Measurements from ENCODE around the gene PIAS2.
"Not testable (repeated sequence)": the region's sequence is repeated elsewhere in the genome, so short reads cannot be mapped to it uniquely, and the experiment has no call there.

PIAS2 gene

DNA sequence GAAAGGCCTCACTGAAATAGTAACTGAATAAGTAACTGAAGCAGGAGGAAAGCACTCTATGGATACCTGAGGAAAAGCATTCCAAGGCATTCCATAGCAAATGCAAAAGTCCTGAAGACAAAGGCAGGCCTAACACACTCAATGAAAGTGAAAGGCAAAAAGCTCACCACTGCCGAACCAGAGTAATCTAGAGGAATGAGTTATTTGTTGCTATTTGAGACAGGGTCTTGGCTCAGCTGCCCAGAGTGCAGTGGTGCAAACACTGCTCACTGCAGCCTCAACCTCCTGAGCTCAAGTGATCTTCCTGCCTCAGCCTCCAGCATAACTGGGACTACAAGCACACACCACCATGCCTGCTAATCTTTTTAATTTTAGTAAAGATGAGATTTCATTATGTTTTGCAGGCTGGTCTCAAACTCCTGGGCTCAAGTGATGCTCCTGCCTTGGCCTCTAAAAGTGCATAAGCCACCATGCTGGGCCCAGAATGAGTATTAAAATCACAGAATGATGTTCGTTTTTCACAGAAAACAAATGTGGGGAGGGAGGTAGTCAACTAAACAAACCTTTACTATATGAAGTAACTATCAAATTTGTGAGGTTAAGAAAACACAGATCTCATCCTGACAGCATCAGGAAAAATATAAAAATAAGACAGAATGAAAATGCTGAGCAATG, 17.9 kb downstream of the PIAS2 start:
- no peak for DNase-seq (ENCODE audit: low spot score)

DNA sequence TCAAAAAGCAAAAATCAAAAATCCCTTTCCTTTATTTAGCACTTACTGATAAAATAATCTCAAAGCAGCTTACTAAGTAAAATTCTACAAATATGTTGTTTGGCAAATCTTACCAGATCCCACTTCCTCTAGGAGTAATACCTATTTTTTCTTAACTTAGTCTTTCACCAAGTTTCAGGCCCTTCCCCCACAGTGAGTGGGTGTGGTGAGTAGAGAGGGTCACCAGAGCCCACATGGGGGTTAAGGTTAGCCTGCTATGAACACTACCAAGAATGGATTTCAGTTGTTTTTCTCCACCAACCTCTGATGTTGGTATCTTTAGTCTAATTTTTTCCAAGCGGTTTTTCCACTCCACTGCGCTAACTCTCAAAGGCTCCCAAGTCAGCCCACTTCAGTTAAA, 23.2 kb downstream of the PIAS2 start:
- no peak for DNase-seq (ENCODE audit: low spot score)

DNA sequence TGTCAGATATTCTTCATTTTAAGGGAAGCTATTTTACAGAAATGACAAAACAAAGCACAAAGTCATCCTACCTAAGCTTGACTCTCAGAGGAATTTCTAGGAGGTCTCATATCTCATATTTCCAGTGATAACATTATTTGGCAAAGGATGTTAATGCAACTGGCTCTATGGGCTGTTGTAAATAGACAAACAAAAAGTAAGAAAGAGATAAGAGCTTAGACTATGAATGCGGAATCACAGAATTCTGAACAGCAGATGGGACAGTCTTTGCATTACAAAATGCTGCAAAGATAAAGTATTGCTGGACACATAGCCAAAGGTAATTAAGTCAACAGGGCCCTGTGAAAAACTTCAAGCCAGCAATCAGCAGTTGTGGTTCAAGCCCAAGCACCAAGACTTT, 23.9 kb downstream of the PIAS2 start:
- DNase-seq (ENCODE audit: low spot score) = no peak

DNA sequence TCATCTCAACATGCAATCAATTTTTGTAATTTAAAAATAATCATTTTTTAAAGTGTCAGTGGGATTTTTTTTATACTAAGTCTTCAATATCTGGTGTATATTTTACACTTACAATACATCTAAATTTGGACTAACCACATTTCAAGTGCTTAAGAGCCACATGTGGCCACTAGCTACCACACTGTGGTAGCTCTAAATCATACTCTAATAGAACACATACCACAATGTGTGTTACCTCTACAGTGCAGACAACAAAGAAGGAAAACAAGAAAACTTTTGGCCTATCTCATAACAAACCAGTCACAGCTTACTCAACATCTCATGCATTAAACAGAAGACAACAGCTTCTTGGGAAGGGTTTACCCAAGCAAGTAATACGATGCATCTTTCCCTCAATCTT, 24.5 kb downstream of the PIAS2 start:
- no peak for DNase-seq (ENCODE audit: low spot score)

DNA sequence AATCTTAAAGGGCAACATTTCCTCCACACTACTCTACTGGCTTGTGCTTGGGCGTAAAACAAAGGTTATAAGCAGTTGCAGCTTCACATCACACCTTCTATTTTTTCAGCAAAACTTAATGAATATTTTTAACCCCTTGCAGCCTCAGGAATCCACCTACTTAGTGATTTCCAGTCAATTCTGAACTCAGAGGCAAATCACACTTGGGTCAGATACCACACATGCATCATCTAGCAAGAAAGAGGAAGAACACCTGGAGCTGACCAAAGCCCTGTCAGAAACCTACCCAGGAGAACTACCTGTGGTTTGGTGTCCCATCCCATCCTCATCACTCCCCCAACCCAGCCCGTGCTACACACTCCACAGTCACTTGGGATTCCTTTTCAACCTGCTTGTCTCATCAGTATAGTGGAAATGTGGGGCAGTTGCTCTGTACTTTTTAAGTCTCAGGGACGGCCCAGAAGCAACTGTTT, 25.5 kb downstream of the PIAS2 start:
- no peak for DNase-seq (ENCODE audit: low spot score)

DNA sequence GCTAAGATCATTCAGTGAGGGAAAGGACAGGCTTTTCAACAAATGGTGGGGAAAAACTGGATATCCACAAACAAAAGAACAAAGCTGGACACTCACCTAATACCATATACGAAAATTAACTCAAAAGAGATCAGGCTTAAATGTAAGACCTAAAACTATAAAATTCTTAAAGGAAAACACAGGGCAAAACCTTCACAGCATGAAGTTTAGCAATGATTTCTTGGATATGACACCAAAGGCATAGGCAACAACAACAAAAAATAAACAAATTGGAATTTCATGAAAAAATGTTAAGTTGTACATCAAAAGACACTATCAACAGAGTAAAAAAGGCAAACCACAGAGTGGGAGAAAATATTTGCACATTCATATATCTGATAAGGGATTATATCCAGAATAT, 28.3 kb downstream of the PIAS2 start:
- DNase-seq (ENCODE audit: low spot score) = no peak

DNA sequence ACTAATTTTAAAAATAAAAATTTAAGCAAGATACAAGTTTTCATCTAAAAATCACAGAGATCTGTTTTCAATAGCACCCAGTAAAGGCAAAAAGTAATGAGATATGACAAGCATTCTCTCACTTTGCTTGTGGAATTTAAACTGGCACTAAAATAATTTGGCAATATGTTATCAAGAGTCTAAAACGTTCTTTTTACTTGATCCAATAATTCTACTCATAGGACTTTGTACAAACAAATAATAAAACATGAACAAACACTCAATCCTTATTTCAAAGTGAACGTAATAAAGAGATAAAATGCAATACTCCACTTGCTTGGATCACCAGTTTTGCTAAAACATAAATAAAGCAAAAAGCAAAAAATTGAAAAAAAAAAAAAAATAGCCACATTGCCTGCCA, 30.4 kb downstream of the PIAS2 start:
- no peak for DNase-seq (ENCODE audit: low spot score)

DNA sequence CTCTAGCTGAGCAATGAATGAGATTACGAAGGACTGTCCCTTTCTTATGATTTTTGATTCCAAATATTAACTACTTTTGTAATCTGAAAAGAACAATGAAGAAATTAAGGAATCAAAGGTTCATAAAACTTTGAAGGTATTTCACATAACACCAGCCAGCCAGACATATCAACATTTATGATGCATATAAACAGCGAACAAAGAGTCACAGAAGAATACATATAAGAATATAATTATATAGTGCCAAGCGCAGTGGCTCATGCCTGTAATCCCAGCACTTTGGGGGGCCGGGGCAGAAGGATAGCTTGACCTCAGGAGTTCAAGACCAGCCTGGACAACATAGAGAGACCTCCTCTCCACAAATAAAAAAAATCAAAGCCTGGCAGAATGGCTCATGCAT, 34.1 kb downstream of the PIAS2 start:
- no peak for DNase-seq (ENCODE audit: low spot score)

DNA sequence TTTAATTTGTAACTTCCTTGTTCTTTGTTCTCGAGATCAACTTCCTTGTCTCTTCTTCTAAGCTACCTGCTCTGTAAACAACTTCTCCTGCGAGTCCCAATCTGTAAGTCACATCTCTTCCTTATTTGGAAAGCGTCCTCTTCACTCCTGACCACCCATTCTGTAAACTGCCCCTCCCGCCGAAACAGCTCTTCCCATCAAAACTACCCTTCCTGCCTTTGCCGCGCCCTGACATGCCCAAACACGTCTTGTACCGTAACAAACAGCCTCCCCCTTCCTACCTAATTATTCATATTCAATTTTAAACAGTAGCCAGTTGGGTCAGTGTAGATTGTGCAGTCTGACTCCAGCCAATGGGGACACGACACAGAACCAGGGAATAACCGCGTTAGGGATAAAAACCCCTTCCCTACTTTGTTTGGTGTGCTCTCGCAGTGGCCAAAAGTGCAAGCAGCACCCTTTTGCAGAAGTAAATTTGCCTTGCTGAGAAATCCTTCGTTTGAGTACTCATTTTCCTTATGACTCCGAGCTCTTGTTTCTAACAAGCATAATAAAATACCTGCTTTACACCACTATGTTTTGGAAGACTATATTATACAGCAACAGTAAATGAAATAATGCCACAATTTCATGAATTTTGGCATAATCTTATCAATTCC, 39.8 kb downstream of the PIAS2 start:
- no peak for DNase-seq (ENCODE audit: low spot score)

DNA sequence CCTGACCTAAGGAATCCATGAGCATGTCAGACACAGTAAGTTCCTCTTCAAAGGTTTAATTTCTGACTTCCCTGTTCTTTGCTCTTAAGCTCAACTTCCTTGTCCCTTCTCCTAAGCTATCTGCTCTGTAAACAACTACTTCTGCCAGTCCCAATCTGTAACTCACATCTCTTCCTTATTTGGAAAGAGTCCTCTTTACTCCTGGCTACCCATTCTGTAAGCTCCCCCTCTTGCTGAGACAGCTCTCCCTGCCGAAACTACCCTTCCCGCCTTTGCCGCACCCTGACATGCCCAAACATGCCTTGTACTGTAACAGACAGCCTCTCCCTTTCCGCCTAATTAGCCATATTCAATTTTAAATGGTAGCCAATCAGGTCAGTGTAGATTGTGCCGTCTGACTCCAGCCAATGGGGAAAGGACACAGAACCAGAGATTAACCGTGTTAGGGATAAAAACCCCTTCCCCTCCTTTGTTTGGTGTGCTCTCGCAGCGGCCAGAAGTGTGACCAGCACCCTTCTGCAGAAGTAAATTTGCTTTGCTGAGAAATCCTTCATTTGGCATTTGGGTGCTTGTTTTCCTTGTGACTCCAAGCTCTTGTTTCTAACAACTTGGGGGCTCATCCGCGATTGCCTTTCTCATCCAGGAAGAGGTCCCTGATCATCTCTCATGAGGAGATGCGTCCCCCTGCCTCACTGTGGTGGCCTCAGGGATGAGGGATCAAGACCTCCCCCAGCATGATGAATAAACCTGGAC, 49.0 kb downstream of the PIAS2 start:
- DNase-seq (ENCODE audit: low spot score) = no peak

DNA sequence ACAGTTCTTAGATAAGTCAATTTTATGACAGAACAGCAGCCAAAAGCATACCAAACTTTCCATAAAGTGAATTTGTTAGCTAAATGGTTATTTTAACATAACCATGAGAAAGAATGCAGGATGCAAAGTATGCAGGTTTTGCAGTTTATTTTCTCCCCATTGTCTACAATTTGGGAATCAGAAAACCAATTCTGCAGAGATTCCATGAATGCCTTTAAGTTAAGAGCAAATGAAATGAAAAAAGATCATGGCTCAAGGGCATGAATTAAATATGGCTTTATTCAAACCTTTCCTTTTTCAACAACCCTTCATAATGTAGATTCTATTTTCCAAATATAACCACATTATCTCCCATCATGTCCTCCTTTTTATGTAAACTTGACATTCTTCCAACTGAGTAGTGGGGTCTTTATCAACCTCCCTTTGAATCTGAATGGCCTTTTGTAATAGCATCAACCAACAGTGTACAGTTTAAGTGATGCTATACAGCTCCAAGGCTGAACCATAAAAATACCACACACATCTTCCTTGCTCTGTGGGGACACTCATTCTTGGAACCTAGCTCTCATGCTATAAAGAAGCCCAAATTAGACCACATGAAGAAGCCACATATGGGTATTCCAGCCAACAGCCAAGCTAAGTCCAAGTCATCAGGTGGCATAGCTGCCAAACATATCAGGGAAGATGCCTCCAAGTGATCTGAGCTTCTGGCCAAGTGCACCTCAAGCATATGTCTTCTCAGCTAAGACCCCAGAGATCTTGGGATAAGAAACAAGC, 49.8 kb downstream of the PIAS2 start:
- no peak for DNase-seq (ENCODE audit: low spot score)

DNA sequence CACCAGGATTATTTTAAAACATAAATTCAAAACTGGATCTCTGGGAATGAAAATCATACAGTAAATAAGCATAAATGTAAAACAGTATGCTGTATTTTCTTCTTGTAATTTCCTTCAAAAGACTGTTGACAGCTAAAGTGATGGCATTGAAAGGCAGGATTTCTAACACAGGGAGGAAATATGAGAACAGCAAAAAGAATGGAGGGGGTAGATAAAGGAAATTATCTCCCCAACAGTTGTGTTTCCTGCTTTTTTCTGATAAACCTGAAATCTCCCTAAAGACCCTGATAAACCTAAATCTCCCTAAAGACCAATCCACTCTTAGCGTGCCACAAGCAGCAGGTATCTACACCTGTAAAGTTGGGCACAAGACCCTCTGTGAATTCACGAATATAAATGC, 50.8 kb downstream of the PIAS2 start:
- no peak for DNase-seq (ENCODE audit: low spot score)

DNA sequence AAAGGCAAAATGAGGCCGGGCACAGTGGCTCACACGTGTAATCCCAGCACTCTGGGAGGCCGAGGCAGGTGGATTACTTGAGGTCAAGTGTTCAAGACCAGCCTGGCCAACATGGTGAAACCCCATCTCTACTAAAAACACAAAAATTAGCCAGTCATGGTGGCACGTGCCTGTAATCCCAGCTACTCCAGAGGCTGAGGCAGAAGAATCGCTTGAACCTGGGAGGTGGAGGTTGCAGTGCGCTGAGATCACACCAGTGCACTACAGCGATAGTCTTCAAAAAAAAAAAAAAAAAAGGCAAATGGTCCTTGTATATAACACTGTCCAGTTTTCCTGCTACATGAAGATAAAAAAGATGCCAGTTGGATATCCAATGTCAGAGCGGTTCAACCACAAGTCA, 52.1 kb downstream of the PIAS2 start:
- not testable (repeated sequence) for DNase-seq (ENCODE audit: low spot score)

DNA sequence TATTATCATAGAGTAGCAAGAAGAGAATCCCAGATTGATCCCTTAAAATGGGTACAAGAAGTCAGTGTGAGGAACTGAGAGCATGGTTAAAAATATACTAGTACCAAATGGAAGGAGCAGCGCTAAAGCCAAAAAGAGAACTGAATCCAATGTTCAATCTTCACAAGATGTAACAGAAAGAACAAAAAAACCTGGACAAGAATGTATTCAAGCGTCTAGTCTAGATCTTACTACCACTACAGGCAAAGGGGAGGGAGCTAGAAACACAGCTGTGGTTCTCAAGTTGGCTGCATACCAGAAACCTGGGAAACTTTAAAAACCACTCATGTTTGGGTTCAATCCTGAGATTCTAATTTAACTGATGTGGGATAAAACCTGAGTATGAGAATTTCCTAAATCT, 57.5 kb downstream of the PIAS2 start:
- no peak for DNase-seq (ENCODE audit: low spot score)

DNA sequence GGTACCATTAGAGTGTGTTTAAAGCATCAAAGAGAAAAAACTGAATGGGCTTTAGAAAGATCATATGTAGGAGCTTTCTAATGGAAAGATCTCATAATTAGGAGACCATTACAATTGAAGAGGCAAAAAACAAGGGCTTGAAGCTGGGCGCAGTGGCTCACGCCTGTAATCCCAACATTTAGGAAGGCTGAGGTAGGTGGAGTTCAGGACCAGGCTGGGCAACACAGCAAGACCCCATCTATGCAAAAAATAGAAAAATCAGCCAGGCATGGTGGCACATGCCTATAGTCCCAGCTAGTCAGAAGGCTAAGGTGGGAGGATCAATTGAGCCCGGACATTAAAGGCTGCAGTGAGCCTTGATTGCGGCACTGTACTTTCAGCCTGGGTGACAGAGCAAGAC, 59.0 kb downstream of the PIAS2 start:
- no peak for DNase-seq (ENCODE audit: low spot score)

DNA sequence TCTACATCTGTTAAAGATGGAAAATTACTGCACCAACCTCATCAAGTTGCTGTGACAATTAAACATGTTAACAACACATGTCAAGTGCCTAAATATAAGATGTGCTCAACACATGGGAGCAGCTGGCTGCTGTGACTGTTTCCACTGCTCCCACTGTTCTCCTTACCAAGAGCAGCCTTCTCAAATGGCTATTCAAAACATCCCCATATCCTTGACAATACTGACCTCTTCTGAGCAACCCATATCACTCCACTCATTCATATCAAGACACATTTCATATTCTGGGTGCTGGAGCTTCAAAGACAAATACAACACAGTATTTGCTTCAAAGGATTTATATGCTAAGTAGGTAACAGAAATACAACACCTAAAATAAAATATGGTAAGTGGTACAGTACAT, 60.3 kb downstream of the PIAS2 start:
- DNase-seq (ENCODE audit: low spot score) = no peak

DNA sequence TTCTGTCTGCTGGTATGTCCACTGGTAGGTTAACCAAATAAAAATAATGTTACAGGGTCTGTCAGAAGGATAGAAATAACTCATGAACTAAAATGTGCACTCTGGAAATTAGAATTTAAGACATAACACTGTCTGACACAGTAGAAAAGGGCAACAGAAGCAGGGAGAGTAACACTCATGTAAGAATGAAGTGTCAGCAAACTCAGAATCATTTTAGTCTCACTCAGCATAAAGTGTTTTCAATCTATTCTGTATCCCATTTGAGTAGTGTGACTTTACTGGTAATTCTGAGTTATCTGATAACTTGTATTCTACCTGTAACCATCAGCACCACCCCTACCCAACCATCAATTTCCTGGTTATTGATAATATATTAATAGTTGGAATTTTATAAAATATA, 68.3 kb downstream of the PIAS2 start:
- DNase-seq (ENCODE audit: low spot score) = no peak

DNA sequence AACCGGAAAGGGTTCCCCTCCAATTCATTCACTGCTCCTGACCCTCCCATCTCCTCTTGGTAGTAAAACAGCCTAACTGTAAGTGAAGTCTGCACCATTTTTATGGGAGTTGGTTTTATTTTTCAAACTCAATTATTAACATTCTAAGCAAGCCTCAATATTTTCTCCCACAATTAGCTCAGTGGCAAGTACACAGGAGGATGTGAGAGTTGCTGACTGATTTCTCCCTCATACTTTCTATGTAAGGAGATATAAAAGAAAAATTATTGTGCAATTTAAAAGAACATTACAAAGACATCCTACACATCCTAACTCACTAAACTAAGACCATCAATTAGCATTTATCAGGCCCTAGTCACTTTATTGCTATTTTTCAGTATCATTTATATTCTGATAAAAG, 73.9 kb downstream of the PIAS2 start:
- DNase-seq (ENCODE audit: low spot score) = no peak

DNA sequence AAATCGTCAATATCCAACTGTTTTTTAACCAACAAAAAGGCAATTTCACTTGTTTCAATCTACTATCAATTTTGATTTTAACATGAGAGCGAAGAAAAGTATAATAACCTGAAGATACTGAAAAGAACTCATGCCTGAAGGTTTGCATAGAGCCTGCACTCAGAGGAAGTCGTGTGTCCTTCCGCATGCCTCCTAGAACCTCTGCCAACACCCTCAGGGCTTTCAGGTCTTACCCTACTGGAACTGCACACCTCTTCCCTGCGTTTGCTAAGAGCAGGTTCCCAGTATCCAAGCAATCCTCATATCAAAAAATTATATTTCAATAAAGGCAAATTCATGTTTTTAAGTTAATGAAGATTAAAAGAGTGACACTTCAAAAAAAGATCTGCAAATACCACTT, 74.7 kb downstream of the PIAS2 start:
- DNase-seq (ENCODE audit: low spot score) = no peak

DNA sequence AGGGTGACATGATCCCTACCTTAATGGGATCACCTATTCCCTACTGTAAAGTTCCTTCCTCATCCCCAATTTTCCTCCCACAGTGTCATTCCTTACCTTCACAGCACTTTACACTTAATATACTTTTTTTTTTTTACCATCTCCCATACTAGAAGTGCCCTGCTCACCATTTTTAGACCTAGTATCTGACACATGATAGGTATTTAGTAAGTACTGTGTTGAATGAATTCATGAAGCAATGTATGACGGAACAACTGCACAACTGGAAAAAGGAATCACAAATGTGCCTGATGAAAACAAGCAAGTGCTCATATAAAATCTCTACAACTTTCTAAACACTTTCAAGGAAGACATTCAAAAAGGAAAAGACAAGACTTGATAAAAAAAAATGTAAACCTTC, 83.4 kb downstream of the PIAS2 start:
- DNase-seq (ENCODE audit: low spot score) = no peak

DNA sequence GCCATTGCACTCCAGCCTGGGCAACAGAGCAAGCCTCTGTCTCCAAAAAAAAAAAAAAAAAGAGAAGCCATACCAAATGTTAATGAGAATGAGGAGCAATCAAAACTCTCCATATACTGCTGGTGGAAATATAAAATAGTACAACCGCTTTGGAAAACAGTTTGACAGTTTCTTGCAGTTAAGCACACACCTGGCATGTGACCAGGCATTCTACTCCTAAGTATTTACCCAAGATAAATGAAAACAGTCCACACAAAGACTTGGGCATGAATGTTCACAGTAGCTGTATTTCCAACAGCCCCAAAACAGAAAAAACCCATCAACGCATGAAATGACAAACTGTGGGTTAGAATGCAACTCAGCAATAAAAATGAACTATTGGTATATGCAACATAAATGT, 84.5 kb downstream of the PIAS2 start:
- no peak for DNase-seq (ENCODE audit: low spot score)

DNA sequence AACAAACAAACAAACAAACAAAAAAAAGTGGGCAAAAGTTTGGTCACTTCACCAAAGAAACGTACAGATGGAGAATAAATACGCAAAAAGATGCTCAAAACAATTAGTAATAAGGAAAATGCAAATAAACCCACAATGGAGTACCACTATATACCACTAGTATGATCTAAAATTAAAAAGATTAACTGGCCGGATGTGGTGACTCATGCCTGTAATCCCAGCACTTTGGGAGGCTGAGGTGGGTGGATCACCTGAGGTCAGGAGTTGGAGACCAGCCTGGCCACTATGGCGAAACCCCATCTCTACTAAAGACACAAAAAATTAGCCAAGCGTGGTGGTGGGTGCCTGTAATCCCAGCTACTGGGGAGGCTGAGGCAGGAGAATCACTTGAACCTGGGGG, 84.9 kb downstream of the PIAS2 start:
- not testable (repeated sequence) for DNase-seq (ENCODE audit: low spot score)

DNA sequence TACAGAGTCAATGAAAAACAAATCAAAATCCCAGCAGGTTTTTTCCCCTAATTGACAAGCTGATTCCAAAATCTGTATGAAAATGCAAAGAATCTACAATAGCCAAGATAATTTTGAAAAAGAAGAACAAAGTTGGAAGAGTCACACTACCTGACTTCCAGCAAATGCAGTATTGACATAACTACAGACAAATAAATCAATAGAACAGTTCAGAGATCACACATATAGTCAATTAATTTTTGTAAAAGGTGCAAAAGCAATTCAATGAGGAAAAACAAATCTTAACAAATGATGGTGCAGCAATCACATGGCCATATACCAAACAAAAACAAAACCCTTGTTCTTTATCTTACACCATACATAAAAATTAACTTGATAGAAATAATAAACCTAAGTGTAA, 85.9 kb downstream of the PIAS2 start:
- DNase-seq (ENCODE audit: low spot score) = no peak
